GM13976 (cell line): ENCODE data around the gene SSBP2.

Experiments
- DNase-seq: peaks from one replicate; pipeline ENCODE4 v3.0.0; 2012; ENCODE audit warnings: low spot score
- CTCF ChIP-seq: IDR thresholded peaks from 2 replicates; pipeline ENCODE4 v1.5.1; 2012; ENCODE audit warnings: borderline replicate concordance, mild to moderate bottlenecking; ENCODE audit not compliant: insufficient read depth; ENCODE audit errors: extremely low read depth, missing control alignments, control extremely low read depth
- in situ Hi-C: fragments of 300-500 bp; cut with MboI; formaldehyde crosslinking; loops from one replicate; pipeline ENCODE4 v1.12.0; 2022; ENCODE audit warnings: low sequenced_read_pairs, mixed read lengths, inconsistent platforms; ENCODE audit not compliant: unreplicated experiment

SSBP2 gene

GRCh38 chr5:81469676-81470075 is 281.2 kb downstream of the SSBP2 start:
- no peak for DNase-seq
- no peak for TF ChIP-seq CTCF
- in situ Hi-C loops: no loop called here

GRCh38 chr5:81450940-81451339 is 300.0 kb downstream of the SSBP2 start:
- in situ Hi-C loops: no loop called here
- no peak for TF ChIP-seq CTCF
- DNase-seq: no peak

- TF ChIP-seq CTCF: no peak
- in situ Hi-C loops: no loop called here
- no peak for DNase-seq
Measured at GRCh38 chr5:81435023-81435422, 315.9 kb downstream of the SSBP2 start.

- TF ChIP-seq CTCF: no peak
- in situ Hi-C loops: loop anchor here (10.0 kb wide), 1 partner anchor 795 kb away; no protein-coding TSS in a partner anchor
- no peak for DNase-seq
Measured at GRCh38 chr5:81429985-81430384, 320.9 kb downstream of the SSBP2 start.

GRCh38 chr5:81429363-81429762 is 321.5 kb downstream of the SSBP2 start:
- in situ Hi-C loops: loop anchor here (10.0 kb wide), 1 partner anchor 795 kb away; no protein-coding TSS in a partner anchor
- no peak for DNase-seq
- TF ChIP-seq CTCF: no peak

- TF ChIP-seq CTCF: no peak
- DNase-seq: no peak
- in situ Hi-C loops: loop anchor here (10.0 kb wide), 1 partner anchor 796 kb away; no protein-coding TSS in a partner anchor
Measured at GRCh38 chr5:81428861-81429260, 322.0 kb downstream of the SSBP2 start.
